GM18909 (cell line): ENCODE results near the gene ECHS1.
"Not testable (repeated sequence)": the region's sequence is repeated elsewhere in the genome, so short reads cannot be mapped to it uniquely, and the experiment has no call there.

Source experiments
- ATAC-seq: cut with Tn5 transposase; IDR thresholded peaks from one replicate; pipeline ENCODE4 v1.9.1; 2021; ENCODE audit warnings: mild to moderate bottlenecking; ENCODE audit not compliant: unreplicated experiment, poor library complexity

The ECHS1 gene

GRCh38 chr10:133328358-133329343 lies 44.5 kb downstream of the ECHS1 start:
- no peak for ATAC-seq

- ATAC-seq, result no peak
Observed at GRCh38 chr10:133327651-133328357, 45.4 kb downstream of the ECHS1 start.

GRCh38 chr10:133326745-133327650 lies 46.2 kb downstream of the ECHS1 start:
- ATAC-seq, result no peak

- ATAC-seq, result no peak
Observed at GRCh38 chr10:133326223-133326551, 47.0 kb downstream of the ECHS1 start.

GRCh38 chr10:133325440-133326222 lies 47.5 kb downstream of the ECHS1 start:
- ATAC-seq, result no peak

- no peak for ATAC-seq
Observed at GRCh38 chr10:133324857-133325260, 48.3 kb downstream of the ECHS1 start.

- no peak for ATAC-seq
Observed at GRCh38 chr10:133324198-133324792, 48.9 kb downstream of the ECHS1 start.

- ATAC-seq, result not testable (repeated sequence)
Observed at GRCh38 chr10:133322064-133322709, 51.0 kb downstream of the ECHS1 start.

GRCh38 chr10:133320852-133321422 lies 52.2 kb downstream of the ECHS1 start:
- ATAC-seq, result not testable (repeated sequence)

GRCh38 chr10:133318494-133319127 lies 54.5 kb downstream of the ECHS1 start:
- peak; percentile 61 for ATAC-seq

- ATAC-seq, result no peak
Observed at GRCh38 chr10:133316732-133317131, 56.4 kb downstream of the ECHS1 start.

GRCh38 chr10:133316266-133316665 lies 56.9 kb downstream of the ECHS1 start:
- no peak for ATAC-seq

GRCh38 chr10:133315847-133316246 lies 57.3 kb downstream of the ECHS1 start:
- ATAC-seq, result no peak

- ATAC-seq, result no peak
Observed at GRCh38 chr10:133314911-133315310, 58.2 kb downstream of the ECHS1 start.

- ATAC-seq, result no peak
Observed at GRCh38 chr10:133313192-133313591, 60.0 kb downstream of the ECHS1 start.

GRCh38 chr10:133312769-133313145 lies 60.4 kb downstream of the ECHS1 start:
- ATAC-seq, result no peak
